Measurements from ENCODE around the gene APCDD1.
"Not testable (repeated sequence)": the region's sequence is repeated elsewhere in the genome, so short reads cannot be mapped to it uniquely, and the experiment has no call there.

APCDD1 gene

DNA sequence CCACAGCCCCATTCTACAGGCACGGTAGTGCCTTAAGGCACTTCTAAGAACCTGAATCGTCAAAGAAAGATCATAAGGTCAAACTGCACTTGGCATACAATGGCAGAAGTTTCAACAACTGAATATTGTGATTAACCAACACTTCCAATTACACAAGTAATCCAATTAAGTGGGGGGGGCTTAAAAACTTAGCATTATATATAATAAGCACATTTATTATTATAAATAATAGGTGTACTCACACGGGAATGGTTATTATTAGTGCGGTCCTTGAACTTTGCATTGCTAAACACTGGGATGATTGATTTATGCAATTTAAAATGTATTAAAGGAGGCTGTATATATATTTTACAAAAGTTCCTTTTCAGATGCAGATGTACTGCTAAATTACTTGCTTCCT lies 7.6 kb downstream of the APCDD1 start:
- in situ Hi-C loops (cut with MboI; ENCODE audit: low sequenced_read_pairs) = no loop called here

DNA sequence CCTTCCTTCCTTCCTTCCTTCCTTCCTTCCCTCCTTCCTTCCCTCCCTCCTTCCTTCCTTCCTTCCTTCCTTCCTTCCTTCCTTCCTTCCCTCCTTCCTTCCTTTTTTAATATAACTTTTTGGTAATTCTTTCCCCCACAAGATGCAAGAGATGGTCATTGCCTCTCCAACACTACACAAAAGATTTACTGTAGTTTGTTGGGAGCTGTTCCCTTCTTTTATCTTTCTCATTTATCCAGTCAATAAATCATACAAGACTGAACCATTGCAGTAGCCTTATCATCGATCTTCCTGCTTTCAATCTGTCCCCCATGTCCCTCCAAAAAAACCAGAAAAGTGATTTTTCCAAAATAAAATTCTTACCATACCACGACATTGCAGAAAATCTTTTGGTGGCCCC lies 8.2 kb downstream of the APCDD1 start:
- in situ Hi-C loops (cut with MboI; ENCODE audit: low sequenced_read_pairs) = no loop called here

DNA sequence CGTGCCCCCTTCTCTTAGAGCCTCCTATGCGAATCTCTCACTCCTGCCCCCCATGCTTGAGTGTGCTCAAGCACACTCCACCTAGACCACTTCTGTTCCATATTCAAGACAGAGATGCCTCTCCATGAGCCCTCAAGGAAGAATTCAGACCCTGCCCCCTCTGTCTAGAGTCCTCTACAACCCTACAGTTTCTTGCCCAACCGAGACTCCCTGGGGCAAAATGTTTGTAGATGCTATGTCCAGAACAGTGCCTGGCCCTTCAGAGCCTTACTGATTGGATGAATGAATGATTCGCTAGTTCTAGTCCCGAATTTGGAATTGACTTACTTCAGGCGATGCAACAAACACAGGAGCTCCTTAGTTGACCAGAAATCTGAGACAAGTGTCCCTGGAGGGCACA lies 8.7 kb downstream of the APCDD1 start:
- in situ Hi-C loops (cut with MboI; ENCODE audit: low sequenced_read_pairs) = no loop called here

DNA sequence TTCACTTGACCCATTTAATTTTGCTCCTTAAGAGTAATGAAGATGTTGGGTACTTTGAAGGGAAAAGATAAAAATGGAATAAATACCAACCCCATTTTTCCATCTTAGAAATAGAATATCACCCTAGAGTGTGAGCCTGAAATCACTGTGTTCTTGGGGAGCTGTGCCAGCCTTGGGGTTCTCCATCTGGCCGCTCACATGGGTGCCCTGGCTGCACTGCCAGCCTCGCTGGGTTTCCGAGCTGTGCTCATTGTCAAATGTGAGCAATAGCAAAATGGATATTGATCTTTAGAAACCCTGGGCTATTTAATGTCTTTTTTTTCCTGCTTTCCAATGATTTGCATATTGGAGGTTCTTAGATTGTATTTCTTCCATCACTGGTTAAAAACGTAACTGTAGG lies 9.3 kb downstream of the APCDD1 start:
- in situ Hi-C loops (cut with MboI; ENCODE audit: low sequenced_read_pairs) = no loop called here

DNA sequence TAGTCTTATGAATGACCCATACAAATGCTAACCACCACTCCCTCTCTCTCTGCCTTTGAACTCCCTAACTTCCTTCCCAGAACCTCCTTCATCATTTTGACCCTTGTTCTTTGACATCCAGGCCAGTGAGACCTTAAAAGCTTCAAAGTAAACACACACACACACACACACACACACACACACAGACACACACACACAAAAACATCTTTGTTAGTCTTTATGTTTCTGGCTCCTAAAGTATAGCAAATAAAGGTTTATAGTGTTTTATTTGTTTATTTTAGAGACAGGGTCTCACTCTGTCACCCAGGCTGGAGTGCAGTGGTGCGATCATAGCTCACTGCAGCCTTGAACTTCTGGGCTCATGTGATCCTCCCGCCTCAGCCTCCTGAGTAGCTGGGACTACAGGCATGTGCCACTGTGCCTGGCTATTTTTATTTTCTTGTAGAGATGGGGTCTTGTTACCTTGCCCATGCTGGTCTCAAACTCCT lies 9.8 kb downstream of the APCDD1 start:
- in situ Hi-C loops (cut with MboI; ENCODE audit: low sequenced_read_pairs) = not testable (repeated sequence)

DNA sequence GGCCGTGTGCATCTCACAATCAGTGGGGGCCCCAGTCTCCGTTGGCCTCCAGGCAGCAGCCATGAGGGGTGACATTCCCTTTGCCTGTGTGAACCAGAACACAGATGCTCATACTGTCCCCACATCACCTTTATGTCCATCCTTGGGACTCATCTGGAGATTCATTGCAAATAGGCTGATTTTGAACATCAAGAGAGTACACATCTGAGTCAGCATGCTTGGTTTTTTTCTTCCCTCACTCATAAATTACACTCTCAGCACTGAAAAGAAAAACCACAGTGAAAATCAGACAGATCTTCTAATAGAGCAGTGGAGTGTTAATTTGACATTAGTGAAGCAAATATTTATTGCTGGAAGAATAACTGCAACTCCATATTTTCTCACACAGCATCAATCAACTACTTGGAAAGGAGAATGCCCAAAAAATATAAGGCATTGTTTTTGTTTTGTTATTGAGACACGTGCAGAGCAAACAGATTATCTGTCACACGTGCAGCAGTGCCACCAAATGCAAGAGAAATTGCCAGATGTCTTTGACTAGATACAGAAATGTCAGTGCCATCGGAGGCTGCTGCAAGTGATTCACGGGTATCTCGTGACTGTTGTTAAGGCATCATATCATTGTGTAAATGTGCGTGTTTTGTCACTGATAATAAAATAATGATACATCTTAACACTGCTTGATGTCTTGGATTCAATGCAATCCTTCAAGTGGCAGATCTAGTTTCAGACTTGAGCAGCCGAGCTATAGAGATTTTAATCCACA lies 10.9 kb downstream of the APCDD1 start:
- in situ Hi-C loops (cut with MboI; ENCODE audit: low sequenced_read_pairs) = no loop called here

DNA sequence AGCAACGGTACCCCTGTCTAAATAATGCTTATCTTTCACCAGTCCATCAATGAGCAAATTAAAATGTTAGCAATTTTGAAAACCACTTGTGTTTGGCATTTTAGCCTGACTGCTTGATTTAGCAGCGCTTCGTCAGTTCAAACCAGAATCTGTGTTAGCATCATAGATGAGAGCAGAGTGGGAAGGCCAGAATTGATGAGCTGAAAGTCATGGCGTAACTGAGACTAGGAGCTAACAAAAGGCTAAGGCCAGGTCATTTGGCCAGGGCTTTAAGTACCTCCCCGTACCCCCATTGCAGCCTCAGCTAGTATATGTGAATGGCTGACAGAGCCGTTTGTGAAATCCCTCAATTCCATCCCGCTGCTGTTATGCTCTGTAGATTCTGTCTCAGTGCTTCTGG lies 16.0 kb downstream of the APCDD1 start:
- in situ Hi-C loops (cut with MboI; ENCODE audit: low sequenced_read_pairs) = no loop called here

DNA sequence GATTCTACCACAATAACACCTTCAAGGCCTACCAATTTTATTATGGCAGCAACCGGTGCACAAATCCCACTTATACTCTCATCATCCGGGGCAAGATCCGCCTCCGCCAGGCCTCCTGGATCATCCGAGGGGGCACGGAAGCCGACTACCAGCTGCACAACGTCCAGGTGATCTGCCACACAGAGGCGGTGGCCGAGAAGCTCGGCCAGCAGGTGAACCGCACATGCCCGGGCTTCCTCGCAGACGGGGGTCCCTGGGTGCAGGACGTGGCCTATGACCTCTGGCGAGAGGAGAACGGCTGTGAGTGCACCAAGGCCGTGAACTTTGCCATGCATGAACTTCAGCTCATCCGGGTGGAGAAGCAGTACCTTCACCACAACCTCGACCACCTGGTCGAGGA lies 17.1 kb downstream of the APCDD1 start:
- in situ Hi-C loops (cut with MboI; ENCODE audit: low sequenced_read_pairs) = no loop called here

DNA sequence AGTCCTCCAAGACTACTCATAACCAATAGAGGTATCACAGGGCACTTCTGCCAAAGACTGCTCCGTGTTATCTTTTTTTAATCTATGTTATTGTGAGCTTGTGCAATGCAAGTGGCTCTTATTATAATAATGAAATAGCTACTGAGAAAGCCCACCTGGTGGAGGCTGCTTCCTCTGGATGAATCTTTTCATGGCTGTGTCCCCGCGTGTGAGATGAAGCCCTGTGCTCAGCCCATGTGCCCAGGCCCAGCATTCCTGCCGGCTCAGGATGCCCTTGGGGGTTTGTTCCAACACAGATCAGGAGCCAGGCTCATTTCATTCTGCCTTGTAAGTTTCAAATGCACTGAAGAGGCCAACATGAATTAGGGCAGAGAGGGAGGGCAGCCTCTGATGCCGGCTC lies 18.7 kb downstream of the APCDD1 start:
- in situ Hi-C loops (cut with MboI; ENCODE audit: low sequenced_read_pairs) = no loop called here

DNA sequence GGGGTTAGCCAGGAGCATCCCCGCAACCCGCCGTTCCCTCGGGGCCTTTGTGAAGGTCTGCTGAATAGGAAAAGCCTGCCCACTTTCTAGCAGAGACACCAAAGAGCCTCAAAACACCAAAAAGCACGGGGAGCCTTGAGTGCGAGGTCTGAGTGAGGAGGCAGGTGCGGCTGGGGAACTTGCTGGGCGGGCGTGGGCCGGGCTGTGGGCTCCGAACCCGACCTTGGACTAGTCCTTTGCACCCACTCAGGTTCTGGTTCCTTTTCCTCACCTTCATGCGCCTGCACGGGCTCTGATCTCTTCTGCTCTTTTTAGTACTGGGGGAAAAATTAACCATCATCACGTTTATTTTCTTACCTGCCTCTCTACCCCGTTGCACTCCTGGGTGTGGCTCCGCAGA lies 19.9 kb downstream of the APCDD1 start:
- in situ Hi-C loops (cut with MboI; ENCODE audit: low sequenced_read_pairs) = no loop called here

DNA sequence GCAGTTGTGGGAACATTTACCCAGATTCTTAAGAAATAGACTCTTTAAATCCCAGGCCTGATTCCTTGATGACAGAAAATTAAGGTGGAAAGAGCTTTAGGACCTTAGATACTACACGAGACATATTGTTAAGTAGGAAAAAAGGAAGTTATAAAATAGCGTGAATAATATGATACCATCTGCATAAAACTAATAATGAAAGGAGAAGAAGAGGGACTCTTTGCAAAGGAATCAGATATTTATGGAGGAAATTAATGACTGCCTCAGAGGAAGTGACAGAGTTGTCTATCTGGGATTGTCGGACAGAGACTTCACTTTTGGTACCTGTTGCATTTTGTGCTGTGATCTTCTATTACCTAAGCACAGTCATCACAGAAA lies 20.8 kb downstream of the APCDD1 start:
- in situ Hi-C loops (cut with MboI; ENCODE audit: low sequenced_read_pairs) = no loop called here

DNA sequence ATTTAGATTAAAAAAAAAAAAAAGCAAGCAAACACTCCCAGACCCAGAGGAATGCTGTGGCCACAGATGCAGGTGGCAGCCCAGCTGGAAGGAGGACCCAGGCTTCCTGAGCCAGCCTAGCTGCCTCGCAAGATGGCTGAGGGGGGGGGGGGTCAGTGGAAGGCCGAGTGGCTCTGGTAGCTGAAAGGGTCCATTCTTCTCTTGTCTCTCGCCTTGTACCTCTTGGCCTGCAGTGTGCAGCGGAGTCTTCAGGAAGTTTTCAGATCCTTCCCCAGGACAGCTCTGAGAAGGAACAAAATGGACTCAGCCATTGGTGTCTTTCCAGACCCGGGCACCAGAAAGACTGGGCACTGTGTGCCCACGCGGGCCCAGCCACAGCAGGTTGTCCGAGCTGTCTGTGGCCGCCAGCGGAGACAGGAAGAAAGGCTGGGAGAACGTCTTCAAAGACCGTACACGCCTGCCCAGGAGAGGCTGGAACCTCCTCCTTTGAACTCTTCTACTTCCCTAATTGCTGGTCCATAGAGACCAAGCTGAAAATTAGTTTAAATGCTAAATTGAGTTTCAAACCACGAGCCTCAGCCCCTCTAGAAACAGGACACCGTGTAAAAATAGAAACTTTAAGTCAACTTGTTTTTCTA lies 21.3 kb downstream of the APCDD1 start:
- in situ Hi-C loops (cut with MboI; ENCODE audit: low sequenced_read_pairs) = no loop called here

DNA sequence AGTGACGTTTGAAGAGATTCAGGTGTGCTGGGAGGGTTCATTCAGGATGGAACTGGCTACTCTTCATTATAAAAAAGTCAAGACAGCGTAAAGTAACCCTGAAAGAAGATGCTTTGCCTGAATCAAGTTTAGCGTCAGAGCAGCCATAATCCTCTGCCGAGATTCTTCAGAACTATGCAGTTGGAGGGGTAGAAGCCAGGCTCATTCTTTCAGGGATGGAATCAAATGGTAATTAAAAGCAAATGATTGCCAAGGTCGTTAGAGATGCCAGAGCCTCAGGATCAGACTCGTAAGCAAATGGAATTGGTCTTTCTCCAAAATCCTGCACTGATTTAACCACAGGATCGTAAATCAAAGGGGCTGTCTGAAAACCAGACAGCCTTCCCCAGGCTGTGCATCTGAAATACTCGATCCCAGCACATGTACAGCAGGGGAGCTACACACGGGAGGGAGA lies 21.9 kb downstream of the APCDD1 start:
- in situ Hi-C loops (cut with MboI; ENCODE audit: low sequenced_read_pairs) = no loop called here

DNA sequence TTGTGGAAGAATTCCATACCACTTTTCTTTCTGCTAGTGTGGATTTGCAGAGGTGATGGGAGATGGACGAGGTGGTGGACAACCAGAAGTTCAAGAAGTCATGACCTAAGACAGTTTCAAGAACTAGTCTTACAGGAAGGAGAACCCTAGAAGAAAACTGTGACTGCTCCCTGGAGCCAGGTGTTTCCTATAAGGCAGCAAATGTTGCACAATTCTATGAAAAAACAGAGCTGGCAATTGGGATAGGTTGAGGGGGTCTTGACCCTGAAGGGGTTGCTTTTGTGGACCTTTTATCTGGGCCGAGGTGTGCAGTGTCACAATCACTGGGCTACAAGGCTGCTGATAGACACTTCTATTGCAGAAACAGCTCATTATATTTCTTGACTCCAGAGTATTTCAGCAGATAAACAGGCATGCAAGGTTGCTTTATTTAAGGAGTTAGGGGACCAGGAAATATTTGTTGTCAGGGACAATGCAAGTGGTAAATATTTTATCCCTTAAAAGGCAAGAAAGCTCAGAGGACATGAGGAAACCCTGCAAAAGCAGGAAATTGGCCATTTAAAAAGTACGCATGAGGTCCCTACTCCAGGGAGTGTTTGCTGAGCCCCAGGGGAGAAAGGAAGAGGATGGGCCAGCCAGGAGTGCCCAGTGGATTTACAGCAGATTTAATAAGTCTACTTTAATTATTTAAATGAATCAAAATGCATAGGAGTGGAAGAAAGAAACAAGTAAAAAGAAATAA lies 22.9 kb downstream of the APCDD1 start:
- in situ Hi-C loops (cut with MboI; ENCODE audit: low sequenced_read_pairs) = no loop called here

DNA sequence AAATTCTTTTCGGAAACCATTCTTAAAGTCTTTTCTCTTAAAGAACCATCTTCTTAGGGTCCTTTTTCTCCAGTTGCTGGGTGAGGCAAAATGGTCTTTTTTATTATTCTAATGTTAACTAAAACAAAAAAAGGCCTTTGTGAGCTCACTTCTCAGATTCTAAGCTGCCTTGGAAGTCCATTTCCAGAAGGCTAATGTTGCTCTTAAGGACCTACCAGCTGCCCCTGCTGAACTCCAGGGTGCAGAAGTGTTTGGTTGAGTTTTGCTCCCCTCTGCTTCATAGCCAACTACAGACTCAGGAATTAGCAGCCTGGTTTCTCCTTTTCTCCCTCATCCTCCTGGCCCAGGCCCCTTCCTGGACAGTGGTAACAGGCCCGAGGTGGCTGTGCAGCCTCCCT lies 23.4 kb downstream of the APCDD1 start:
- in situ Hi-C loops (cut with MboI; ENCODE audit: low sequenced_read_pairs) = no loop called here

DNA sequence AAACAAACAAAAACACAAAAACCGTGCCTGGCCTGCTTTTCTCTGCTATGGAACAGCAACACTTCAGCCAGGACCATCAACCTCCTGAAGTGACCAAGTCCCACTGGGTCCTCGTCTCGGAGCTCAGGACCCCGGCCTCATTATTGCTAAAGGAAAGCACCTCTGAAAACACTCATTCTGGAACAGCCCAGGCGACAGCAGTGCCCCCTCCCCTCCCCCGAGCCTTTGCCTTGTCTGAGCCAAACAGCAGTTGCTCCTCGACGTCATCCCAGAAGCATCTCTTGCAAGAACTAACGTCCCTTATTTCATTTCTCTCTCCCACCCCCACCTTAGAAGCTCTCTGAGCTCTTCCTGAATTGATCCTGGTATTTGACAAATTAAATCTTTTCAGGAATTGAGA lies 27.4 kb downstream of the APCDD1 start:
- in situ Hi-C loops (cut with MboI; ENCODE audit: low sequenced_read_pairs) = no loop called here

DNA sequence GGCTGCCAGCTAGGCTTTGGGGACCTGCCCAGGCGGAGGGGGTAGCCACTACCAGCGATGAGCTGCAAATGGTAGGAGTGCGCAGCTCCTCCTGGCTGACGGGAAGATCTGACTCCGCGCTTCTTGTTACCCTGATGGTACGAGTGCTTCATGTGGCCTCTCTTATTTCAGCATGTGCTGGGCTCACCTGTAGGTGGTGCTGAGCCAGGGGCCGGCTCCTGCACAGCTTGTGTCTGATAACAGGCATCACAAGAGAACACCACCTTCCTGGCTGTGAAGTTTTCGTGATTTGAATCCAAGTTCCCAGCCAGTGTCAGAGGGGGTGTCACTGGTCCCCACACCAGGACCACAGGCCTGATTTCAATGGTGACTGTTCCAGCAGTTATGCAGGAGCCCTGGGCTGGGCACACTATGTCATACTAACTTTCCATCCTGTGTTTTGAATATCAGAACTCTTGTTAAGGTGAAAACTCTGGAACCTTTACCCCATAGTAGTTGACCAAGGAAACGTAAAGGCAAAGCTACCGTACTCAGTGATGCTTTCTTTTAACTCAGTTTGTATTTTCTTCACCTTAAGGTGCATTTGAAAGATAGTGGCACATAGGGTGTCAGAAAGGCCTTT lies 28.0 kb downstream of the APCDD1 start:
- in situ Hi-C loops (cut with MboI; ENCODE audit: low sequenced_read_pairs) = no loop called here

DNA sequence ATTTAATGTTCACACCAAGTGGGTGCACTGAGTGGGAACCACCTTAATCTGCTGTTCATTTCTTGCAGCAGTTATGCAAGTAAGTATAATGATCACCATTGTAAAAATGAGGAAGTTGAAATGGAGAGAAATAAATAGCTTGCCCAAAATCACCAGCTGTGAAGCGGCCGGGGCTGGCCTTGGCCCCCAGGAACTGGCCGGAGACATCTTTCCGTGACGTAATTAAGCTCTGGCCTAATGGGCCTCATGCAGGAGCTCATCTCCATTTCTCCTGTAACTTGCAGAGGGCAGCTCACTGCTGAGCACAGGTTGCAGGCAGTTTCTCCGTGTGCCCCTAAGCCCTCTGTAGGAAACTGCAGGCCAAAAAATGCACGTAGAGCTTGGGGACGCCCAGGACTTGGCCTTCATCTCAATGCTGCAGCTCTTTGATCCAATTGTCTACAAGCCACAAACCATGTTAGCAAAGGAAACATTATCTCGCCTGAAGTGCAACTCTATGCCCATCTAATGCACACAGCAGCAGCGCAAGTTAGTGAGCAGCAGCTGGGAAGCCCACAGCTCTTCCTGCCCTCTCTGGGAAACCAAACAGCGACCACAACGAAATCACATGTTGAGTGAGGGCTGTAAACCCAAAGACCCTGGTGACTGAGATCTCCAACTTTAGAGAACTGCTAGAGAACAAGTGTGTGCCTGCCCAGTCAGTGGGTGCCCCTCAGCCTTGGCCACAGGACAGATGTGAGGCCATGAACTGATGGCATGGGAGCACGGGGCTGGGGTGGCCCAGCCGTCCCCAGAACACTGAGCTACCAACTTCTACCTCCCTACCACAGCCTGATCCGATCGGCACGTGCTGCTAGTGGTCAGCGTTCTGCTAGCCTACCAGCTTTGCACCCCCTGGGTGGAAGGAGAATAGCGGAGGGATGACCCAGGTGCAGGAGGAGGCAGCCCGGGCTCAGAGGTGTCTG lies 28.8 kb downstream of the APCDD1 start:
- in situ Hi-C loops (cut with MboI; ENCODE audit: low sequenced_read_pairs) = no loop called here

DNA sequence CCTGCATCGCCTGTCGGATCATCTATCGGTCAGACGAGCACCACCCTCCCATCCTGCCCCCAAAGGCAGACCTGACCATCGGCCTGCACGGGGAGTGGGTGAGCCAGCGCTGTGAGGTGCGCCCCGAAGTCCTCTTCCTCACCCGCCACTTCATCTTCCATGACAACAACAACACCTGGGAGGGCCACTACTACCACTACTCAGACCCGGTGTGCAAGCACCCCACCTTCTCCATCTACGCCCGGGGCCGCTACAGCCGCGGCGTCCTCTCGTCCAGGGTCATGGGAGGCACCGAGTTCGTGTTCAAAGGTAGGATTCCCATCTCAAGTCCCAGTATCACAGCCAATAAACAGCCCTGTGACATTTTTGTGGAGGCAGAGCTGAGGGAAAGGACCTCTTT lies 31.0 kb downstream of the APCDD1 start:
- in situ Hi-C loops (cut with MboI; ENCODE audit: low sequenced_read_pairs) = no loop called here

DNA sequence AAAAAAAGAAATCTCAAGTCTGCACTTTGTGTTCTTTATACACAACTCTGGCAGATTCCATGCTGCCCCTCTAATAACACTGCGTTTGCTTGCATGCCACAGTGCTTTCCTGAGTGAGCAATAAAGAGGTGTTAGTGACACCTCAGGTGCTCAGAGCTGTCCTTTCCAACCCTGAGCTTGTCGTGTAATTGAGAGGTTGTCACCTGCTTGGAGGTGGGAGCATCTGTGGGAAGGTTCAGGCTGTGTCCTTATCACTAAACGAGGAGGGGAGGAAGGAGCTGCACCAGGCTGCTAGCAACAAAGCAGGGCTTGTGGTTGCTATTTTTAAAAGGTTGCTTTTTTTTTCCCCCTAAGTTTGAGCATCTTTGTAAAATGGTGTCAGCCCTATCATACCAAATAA lies 31.9 kb downstream of the APCDD1 start:
- in situ Hi-C loops (cut with MboI; ENCODE audit: low sequenced_read_pairs) = no loop called here
